Measurements from ENCODE around the gene PPP1R16B.
"Not testable (repeated sequence)": the region's sequence is repeated elsewhere in the genome, so short reads cannot be mapped to it uniquely, and the experiment has no call there.

The PPP1R16B gene

GRCh38 chr20:38843346-38843745 lies 37.8 kb downstream of the PPP1R16B start:
- in situ Hi-C loops (cut with MboI; ENCODE audit: low sequenced_read_pairs): no loop called here

GRCh38 chr20:38844963-38845362 lies 39.5 kb downstream of the PPP1R16B start:
- in situ Hi-C loops (cut with MboI; ENCODE audit: low sequenced_read_pairs): no loop called here

DNA sequence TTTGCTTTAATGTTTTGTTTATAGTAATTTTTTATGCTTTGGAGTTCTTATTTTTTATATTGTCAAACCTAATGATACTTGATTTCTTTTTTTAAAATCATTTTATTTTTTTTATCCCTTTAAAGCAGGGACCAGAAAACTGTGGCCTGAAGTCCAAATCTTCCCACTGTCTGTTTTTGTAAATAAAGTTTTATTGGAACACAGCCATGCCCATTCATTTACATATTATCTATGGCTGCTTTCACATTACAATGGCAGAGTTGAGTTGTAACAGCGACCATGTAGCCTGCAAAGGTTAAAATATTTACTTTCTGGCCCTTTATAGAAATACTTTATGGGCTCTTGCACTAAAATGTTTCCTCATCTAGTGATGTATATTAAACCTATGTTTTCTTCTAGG lies 42.3 kb downstream of the PPP1R16B start:
- in situ Hi-C loops (cut with MboI; ENCODE audit: low sequenced_read_pairs): no loop called here

DNA sequence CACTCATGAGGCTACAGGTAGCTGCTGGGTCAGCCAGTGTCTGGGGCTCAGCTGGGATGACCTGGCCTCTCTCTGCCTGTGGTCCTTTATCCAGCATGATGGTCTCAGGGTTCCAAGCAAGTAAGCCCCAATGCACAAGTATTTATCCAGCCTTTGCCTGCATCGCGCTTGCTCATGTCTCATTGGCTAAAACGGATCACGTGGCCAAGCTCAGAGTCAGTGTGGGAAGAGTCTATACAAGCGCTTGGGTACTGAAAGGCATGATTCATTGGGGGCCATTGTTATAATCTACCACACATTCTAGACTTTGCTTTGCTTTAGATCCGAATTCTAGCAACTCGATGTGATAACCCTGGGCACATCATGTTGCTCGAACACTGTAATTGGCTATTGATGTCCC lies 48.3 kb downstream of the PPP1R16B start:
- in situ Hi-C loops (cut with MboI; ENCODE audit: low sequenced_read_pairs): no loop called here

- in situ Hi-C loops (cut with MboI; ENCODE audit: low sequenced_read_pairs): no loop called here
These were observed 49.2 kb downstream of the PPP1R16B start for GRCh38 chr20:38854654-38855066.

DNA sequence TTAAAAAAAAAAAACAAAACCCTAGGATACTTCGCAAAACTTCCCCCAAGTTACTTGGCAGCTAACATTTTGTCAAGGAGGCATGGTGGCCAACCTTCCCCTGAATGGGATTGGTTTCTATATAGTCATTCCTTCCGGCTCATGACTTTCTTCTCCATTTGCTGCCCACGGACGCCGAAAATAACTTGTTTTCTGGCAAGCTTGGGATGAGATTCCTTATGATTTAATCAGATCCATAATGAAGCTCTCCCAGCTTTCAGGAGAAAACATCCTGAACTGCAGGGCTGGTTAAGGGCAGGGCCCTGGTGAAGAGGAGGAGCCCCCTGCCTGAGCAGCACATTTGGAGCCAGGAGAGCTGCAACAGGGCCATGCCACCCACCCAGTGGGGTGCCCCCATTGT lies 49.9 kb downstream of the PPP1R16B start:
- in situ Hi-C loops (cut with MboI; ENCODE audit: low sequenced_read_pairs): no loop called here

GRCh38 chr20:38856570-38856969 lies 51.1 kb downstream of the PPP1R16B start:
- in situ Hi-C loops (cut with MboI; ENCODE audit: low sequenced_read_pairs): no loop called here

GRCh38 chr20:38857703-38858102 lies 52.2 kb downstream of the PPP1R16B start:
- in situ Hi-C loops (cut with MboI; ENCODE audit: low sequenced_read_pairs): no loop called here

- in situ Hi-C loops (cut with MboI; ENCODE audit: low sequenced_read_pairs): no loop called here
These were observed 53.7 kb downstream of the PPP1R16B start for GRCh38 chr20:38859070-38859690.

DNA sequence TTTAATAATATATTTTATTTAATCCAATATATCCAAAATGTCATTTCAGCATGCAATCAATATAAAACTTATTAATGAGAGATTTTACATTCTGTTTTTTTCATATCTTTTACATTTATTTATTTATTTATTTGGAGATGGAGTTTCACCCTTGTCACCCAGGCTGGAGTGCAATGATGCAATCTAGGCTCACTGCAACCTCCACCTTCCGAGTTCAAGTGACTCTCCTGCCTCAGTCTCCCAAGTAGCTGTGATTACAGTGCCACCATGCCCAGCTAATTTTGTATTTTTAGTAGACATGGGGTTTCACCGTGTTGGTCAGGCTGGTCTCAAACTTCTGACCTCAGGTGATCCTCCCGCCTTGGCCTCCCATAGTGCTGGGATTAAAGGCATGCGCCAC lies 54.4 kb downstream of the PPP1R16B start:
- in situ Hi-C loops (cut with MboI; ENCODE audit: low sequenced_read_pairs): not testable (repeated sequence)

DNA sequence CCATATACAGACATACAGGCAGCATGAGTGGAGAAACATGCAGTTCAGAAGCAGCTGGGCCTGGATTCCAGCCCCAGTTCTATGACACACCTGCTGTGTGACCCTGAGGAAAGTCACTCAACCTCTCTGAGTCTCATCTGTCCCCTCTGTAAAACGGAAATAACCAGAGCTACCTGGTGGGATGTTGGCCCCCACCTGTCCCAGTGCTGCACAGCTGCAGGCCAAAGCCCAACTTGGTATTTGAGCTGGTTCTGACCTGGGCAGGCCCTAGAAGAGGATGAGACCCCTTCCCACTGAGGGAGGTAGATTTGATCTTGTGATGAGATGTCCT lies 55.5 kb downstream of the PPP1R16B start:
- in situ Hi-C loops (cut with MboI; ENCODE audit: low sequenced_read_pairs): no loop called here

GRCh38 chr20:38862226-38862625 lies 56.7 kb downstream of the PPP1R16B start:
- in situ Hi-C loops (cut with MboI; ENCODE audit: low sequenced_read_pairs): no loop called here

GRCh38 chr20:38863024-38863851 lies 57.7 kb downstream of the PPP1R16B start:
- in situ Hi-C loops (cut with MboI; ENCODE audit: low sequenced_read_pairs): no loop called here

DNA sequence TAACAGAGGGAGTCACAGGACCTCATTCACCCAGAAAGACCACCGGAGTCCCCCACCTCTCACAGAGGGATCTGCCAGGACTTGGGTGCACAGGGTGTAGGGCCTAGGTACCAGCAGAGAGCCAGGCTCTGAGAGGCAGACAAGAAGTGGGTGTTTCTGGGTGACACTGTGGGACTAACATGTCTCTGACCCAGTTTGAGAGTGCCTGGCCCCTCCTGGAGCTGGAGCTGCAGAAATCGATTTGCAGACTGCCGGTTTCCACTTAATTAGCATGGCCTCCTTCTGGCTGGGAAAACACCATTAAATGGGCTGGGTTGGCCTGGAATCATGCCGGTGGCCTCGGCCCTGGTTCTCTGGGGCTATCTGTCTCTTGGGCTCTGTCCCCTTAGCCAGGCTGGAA lies 59.2 kb downstream of the PPP1R16B start:
- in situ Hi-C loops (cut with MboI; ENCODE audit: low sequenced_read_pairs): no loop called here

DNA sequence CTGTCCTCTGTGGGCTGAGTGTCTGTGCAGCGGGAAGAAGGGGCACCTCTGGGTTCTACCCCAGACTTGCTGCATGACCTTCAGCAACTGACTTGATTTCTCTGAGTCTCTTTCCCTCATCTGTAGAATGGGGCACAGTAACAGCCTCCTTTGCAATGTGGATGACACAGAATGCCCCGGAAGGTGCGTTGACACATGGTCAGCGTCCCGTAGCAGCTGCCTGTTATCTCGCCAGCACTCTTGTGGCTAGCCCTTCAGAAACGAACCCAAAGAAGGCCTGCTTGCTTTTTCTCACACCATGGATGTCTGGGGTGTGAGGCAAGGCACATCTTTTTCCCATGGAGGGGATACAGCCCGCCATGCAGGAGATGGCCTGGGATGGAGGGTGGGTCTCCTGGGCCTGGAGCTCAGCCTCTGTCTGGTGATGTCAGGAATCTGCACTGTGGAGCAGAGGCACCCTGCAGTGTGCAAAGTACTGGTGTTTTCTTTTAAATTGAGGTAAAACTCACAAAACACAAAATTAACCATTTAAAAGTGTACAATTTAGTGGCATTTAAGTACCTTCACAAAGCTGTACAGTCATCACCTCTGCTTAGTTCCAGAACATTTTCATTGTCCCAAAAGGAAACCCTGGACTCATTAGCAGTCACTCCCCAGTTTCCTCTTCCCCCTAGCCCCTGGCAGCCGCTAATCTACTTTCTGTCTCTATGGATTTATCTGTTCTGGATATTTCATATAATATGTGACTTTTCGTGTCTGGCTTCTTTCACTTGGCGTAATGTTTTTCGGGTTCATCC lies 61.0 kb downstream of the PPP1R16B start:
- in situ Hi-C loops (cut with MboI; ENCODE audit: low sequenced_read_pairs): no loop called here

DNA sequence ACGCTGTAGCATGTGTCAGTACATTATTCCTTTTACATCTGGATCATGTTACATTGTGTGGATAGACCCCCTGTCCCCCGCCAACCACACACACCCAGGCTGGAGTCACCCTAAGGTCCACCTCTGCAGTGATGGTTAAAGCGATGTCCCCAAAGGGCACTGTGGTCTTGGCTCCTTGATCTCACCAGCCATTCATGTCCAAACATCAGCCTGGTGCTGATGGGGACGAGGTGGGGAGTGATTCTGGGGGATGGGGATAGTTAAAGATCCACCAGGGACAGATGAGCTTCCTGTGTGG lies 61.5 kb downstream of the PPP1R16B start:
- in situ Hi-C loops (cut with MboI; ENCODE audit: low sequenced_read_pairs): no loop called here

DNA sequence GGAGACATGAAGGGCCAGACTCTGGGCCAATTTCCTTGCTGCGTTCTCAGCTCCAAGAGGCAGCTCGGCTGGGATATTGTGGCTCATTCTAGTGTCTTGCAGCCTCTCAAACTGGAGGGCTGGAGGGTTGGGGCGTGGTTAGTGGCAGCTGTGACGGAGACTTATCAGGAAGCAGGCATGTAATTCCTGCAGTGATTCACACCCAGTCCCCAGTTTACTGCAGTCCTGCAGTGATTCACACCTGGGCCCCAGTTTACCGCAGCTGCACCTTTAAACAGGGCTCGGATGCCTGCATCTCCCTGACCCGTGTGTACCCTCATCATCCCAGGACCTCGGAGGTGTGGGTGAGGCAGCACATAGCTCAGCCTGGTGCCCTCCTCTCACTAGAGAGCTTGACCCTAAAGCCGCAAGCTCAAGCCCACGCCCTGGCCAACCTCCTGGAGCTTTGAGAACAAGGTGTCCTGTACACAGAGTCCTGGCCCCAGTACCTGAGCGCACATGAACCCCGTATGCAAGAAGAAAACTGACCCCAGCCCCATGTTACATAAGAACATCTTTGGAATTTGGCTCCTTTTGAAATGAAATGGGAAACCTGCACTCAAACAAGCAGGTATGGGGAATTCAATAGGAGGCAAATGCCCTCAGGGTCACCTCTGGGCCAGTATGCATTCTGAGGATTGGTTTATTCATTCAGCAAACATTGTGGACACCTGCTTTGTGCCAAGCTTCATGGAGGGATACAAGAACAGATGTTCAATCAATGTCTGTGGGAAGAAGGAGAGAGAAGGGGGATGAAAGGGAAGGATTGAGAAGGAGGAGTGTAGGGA lies 65.4 kb downstream of the PPP1R16B start:
- in situ Hi-C loops (cut with MboI; ENCODE audit: low sequenced_read_pairs): no loop called here

GRCh38 chr20:38871560-38871953 lies 66.1 kb downstream of the PPP1R16B start:
- in situ Hi-C loops (cut with MboI; ENCODE audit: low sequenced_read_pairs): no loop called here

GRCh38 chr20:38872036-38872435 lies 66.5 kb downstream of the PPP1R16B start:
- in situ Hi-C loops (cut with MboI; ENCODE audit: low sequenced_read_pairs): no loop called here

DNA sequence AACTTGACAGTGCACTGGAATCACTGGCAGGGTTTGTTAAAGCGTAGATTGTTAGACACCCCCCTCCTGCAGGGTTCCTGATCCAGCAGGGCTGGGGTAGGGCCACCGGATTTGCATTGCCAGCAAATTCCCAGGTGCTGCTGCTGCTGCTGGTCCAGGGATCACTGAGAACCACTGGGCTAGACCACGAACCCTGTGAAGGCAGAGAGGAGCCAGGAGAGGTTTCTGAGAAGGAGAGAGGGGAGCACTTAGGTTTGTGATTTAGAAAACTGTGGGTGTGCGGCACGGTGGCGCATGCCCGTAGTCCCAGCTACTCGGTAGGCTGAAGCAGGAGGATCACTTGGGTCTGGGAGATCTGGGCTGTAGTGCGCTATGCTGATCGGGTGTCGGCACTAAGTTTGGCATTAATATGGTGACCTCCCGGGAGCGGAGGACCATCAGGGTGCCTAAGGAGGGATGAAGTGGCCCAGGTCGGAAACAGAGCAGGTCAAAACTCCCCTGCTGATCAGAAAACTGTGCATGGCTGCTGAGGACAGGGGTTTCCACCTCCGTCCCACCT lies 67.1 kb downstream of the PPP1R16B start:
- in situ Hi-C loops (cut with MboI; ENCODE audit: low sequenced_read_pairs): no loop called here

DNA sequence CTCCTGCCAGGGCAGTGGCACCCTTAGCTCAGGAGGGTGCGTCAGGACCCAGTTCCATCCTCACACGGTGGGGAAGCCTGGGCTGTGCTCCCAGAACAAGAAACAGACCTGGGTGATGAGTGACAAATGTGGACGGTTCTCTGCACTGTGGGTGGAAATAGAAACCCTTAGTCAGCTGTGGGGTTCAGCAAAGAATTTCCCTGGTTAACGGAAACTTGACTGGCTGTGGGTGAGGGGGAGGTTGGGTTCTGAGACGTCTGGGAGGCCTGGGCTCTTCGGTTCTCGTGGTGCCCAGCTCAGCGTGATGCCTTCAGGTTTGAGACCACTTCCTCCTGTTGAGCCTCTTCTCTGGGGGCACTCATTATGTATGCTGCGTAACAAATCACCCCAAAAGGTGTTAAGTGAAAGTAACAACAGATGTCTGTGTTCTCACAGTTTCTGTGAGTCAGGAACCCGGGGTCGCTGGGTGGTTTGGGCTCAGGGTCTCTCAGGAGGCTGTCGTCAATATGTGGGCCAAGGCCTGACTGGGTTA lies 67.6 kb downstream of the PPP1R16B start:
- in situ Hi-C loops (cut with MboI; ENCODE audit: low sequenced_read_pairs): no loop called here
